Measurements from ENCODE around the gene UGT1A9.

The UGT1A9 gene

DNA sequence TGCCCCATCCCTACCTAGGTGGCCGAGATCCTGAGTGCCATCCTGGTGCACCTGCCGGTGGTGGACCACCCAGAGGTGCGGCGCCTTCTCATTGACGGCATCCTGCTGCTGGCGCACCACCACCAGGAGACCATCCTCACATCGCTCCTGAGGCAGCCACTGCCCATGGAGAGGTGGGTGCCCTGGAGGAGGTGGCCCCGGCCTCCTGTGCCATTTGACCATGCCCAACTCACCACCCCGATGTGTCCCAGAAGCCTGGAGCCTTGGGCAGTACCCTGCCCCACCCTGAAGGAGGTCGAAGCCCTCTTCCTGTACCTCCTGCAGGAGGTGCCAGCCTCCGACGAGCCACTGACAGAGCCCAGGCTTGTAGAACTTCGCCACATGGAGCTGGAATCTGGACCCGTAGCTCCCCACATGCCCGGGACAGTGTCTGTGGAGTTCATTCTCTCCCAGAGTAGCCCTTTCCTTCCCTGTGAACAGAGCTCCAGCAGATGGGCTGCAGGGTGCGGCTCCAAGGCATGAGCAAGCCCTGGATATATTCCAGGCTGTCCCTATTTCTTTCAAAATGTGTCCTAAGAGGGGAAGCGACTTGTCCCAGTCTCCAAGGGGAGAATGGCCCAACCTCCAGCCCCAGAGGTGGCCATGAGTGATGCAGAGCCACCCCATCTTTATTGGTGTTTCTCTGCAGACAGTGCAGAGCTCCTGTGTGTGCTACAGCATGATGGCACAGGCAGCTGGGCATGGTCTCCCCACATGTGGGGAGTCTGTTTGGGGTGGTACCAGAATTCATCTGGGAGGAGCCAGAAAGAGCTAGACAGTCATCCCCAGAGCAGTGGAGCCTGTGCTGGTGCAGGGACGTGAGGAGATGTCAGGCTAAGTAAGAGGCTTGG is 148.4 kb downstream of the UGT1A9 start:
- DNase-seq, result no peak

DNA sequence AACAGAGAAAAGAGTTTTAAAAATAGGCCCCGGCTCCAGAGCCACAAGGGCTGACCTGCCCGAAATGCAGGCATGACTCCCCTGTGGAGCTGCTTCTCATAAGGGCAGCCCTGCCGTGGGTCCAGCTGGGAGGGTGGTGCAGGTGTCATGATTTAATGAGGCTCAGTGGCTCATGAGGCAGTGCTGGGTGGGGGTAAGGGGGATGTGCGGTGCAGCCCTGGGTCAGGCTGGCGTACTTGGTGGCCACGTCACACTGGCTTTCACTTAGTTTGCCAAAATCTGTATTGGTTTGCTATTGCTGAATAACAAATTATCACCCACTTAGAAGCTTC is 149.0 kb downstream of the UGT1A9 start:
- DNase-seq, result no peak

- DNase-seq, result no peak
Measured at GRCh38 chr2:233821196-233821595, 149.5 kb downstream of the UGT1A9 start.

DNA sequence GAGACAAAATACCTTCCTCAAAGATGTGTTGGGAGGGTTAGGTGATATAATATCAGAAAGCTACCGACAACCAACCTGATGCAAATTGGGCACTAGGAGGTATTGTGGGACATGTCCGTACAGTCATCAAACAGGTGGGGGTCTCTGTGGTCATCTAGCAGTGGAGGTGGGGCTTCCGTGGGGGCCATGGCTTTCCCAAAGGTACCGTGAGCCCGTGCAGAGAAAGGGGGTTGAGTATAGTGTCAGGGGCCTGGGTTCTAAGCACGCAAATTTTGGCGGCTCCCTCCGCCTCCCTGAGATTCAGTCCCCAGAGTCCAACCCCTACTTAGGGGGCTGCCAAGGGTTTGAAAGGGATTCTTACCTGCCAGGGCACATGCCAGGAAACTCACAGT is 150.0 kb downstream of the UGT1A9 start:
- no peak for DNase-seq

DNA sequence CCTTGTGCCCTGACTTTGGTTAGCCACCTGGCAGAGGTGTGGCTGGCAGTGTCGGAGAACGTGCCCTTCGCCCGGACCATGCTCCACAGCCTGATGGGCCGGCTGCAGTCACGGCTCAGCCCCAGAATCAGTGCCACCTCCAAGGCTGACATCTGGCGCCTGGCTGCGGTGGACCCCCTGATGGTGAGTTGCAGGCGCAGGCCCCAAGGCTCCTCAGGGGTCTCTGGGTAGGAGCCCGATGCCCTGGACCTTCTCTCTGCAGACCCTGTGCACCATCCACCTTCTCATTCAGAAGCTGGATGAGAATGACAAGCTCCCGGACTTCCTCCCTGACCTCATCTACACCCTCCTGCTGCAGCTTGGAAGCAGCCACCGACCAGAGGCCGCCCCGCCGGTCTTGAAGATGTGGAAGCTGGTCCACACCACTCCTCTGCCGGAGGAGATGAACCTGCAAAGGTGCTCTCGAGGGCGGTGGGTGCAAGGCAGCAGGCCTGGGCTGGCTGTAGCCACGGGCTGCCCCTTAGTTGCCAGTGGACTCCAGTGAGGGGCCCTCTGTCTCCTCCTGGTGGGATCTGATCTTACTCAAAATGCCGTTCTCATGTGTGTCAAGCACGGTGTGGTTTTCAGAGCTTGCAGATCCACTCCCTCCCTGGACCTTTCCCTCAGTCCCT is 150.5 kb downstream of the UGT1A9 start:
- no peak for DNase-seq

Data from activated effector memory CD4-positive, alpha-beta T cell treated with Interleukin-2 at 50 U/mL for 16 hours (primary cell).